Measurements from ENCODE around the gene NPL.

DNA sequence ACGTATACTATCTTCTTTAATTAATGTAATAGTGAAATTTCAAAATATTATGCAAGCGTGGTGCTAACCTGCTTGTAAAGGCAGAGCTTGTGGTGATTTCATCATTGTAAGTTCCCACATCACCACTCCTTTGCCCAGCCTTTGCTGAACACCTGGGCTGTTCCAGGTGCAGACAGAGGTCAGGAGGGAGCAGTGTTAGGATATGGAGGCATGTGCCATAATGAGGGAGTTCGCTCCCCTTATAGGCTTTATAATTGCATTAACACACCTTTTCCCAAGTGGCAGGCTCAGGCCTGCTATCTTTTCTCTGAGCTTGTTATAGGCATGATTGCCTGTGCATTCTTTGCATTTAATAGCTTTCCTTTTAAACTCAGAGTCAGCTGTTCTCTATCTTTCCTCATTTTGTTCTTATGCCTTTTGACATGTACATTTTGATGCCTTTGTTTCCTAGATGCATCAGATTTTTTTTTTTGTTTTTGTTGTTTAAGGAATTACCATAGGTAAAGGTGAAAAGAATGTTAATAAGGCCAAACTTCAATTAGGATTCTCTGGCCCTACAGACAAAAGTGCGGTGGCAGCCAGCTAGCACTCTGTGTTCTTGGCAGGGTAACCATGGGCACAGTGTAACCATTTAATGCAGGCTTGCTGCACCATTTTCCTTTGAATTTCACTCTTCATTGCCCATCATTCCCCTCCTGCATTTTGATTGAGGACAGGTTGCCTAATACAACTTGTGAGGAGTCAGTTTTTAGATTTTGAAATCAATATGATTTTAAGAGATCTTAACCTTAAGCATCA is 12.6 kb downstream of the NPL start:
- TF ChIP-seq POLR2AphosphoS5 (IDR thresholded peaks at IDR 0.05; ENCODE audit: low read depth, low read length) (no peak), POLR2A (IDR thresholded peaks at IDR 0.05; ENCODE audit: low read depth, low read length) (no peak)

Measured in GM12892 (cell line).